Parathyroid adenoma (tissue), 2 donors: Measurements from ENCODE around the gene TAOK1.

Source experiments
- H2AFZ ChIP-seq: fragments of 300-600 bp; sonication (generic); one replicate; pipeline ENCODE4 v1.7.0; 2017; ENCODE audit warnings: antibody characterized with exemption, mild to moderate bottlenecking
- H3K27ac ChIP-seq: fragments of 300-600 bp; sonication (generic); one replicate; pipeline ENCODE4 v1.7.0; 2017
- H3K27me3 ChIP-seq: fragments of 300-600 bp; sonication (generic); one replicate; pipeline ENCODE4 v1.7.0; 2017; ENCODE audit warnings: low read length; ENCODE audit not compliant: control insufficient read depth, insufficient read depth
- H3K36me3 ChIP-seq: fragments of 300-600 bp; sonication (generic); one replicate; pipeline ENCODE4 v1.7.0; 2017; ENCODE audit warnings: low read length; ENCODE audit not compliant: control insufficient read depth, insufficient read depth
- H3K4me1 ChIP-seq: fragments of 300-600 bp; sonication (generic); one replicate; pipeline ENCODE4 v1.7.0; 2017; ENCODE audit warnings: control low read depth
- H3K4me2 ChIP-seq: fragments of 300-600 bp; sonication (generic); one replicate; pipeline ENCODE4 v1.7.0; 2017; ENCODE audit warnings: low read length
- H3K4me3 ChIP-seq: fragments of 300-600 bp; sonication (generic); one replicate; pipeline ENCODE4 v1.7.0; 2017; ENCODE audit warnings: low read depth, low read length
- H3K79me2 ChIP-seq: fragments of 300-600 bp; sonication (generic); one replicate; pipeline ENCODE4 v1.7.0; 2017; ENCODE audit warnings: control low read depth
- H3K9ac ChIP-seq: fragments of 300-600 bp; sonication (generic); one replicate; pipeline ENCODE4 v1.7.0; 2017; ENCODE audit warnings: mild to moderate bottlenecking
- H3K9me3 ChIP-seq: fragments of 300-600 bp; sonication (generic); one replicate; pipeline ENCODE4 v1.7.0; 2017; ENCODE audit warnings: low read length; ENCODE audit not compliant: control insufficient read depth
- TF ChIP-seq, protein P1 (sequence below): fragments of 300-600 bp; sonication (generic); IDR thresholded peaks from one replicate; pipeline ENCODE4 v1.7.0; 2017; ENCODE audit warnings: antibody characterized with exemption, mild to moderate bottlenecking
- donor health status: primary hyperparathyroidism.

The TAOK1 gene

DNA sequence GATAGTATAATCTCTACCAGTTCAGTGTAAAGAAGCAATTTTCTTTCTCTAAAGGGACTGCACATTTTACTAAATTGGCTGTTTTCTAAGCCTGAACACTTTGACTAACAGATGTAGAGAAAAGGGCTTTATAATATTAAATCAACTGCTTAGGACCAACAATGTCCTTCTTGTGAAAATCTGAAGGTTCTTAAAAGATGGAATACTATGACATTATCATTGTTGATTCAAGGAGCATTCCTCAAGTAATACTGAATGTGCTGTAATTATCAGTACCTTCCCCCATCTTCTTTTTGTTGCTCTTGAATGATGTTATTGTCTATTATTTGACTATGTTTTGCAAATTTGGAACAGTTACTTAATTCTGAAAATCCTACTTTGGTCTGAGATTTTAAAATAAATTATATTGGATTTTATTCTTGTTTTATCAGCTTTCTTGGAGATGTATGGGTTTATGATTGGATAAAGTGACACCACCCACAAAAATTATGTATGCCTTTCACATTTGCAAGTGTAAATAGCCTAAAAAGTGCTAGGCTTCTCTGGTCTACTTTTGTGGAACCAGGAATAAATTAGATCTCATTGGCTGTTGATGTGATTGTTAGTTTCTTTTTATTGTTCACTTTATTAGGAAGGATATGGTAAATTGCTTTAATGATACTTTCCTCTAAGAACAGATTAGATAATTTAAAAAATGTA lies 53.0 kb downstream of the TAOK1 start:
- no peak overlapping the region for H2AFZ ChIP-seq
- H3K9me3 ChIP-seq = no peaks in the 10 kb centered on the region
- no peak overlapping the region for H3K4me3 ChIP-seq
- no peaks in the 10 kb centered on the region for H3K36me3 ChIP-seq
- TF ChIP-seq, protein P1, sequence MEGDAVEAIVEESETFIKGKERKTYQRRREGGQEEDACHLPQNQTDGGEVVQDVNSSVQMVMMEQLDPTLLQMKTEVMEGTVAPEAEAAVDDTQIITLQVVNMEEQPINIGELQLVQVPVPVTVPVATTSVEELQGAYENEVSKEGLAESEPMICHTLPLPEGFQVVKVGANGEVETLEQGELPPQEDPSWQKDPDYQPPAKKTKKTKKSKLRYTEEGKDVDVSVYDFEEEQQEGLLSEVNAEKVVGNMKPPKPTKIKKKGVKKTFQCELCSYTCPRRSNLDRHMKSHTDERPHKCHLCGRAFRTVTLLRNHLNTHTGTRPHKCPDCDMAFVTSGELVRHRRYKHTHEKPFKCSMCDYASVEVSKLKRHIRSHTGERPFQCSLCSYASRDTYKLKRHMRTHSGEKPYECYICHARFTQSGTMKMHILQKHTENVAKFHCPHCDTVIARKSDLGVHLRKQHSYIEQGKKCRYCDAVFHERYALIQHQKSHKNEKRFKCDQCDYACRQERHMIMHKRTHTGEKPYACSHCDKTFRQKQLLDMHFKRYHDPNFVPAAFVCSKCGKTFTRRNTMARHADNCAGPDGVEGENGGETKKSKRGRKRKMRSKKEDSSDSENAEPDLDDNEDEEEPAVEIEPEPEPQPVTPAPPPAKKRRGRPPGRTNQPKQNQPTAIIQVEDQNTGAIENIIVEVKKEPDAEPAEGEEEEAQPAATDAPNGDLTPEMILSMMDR = no peak
- no peak overlapping the region for H3K9ac ChIP-seq
- peaks cover 29% of the 10 kb centered on the region for H3K79me2 ChIP-seq
- H3K4me1 ChIP-seq = peaks cover 2% of the 10 kb centered on the region
- no peak overlapping the region for H3K4me2 ChIP-seq
- no peaks in the 10 kb centered on the region for H3K27me3 ChIP-seq
- no peak overlapping the region for H3K27ac ChIP-seq

- no peak overlapping the region for H3K4me3 ChIP-seq
- no peak overlapping the region for H2AFZ ChIP-seq
- no peaks in the 10 kb centered on the region for H3K36me3 ChIP-seq
- H3K27ac ChIP-seq = no peak overlapping the region
- H3K9ac ChIP-seq = no peak overlapping the region
- no peaks in the 10 kb centered on the region for H3K27me3 ChIP-seq
- TF ChIP-seq, protein P1 = no peak
- no peaks in the 10 kb centered on the region for H3K9me3 ChIP-seq
- no peak overlapping the region for H3K4me2 ChIP-seq
- H3K4me1 ChIP-seq = peaks cover 8% of the 10 kb centered on the region
- peaks cover 21% of the 10 kb centered on the region for H3K79me2 ChIP-seq
Observed at GRCh38 chr17:29444589-29444988, 54.4 kb downstream of the TAOK1 start.

DNA sequence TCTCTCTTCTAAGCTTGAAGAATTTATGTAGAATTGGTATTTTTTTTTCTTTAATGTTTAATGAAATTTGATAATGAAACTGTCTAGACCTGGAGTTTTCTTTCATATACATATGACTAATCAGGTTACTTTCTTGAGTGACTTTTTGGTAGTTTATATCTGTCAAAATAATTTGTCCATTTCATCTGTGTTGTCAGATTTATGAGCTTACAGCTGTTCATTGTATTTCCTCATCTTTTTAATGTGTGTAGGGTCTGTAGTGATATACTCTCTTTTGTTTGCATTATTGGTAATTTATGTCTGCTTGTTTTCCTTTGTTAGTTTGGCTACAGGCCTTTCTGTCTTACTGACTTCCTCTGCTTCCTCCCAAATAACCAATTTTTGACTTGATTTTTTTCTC lies 55.7 kb downstream of the TAOK1 start:
- H3K9me3 ChIP-seq = no peaks in the 10 kb centered on the region
- H2AFZ ChIP-seq = no peak overlapping the region
- H3K4me2 ChIP-seq = no peak overlapping the region
- TF ChIP-seq, protein P1 = no peak
- peaks cover 17% of the 10 kb centered on the region for H3K79me2 ChIP-seq
- no peaks in the 10 kb centered on the region for H3K27me3 ChIP-seq
- peaks cover 8% of the 10 kb centered on the region for H3K4me1 ChIP-seq
- no peak overlapping the region for H3K4me3 ChIP-seq
- no peaks in the 10 kb centered on the region for H3K36me3 ChIP-seq
- no peak overlapping the region for H3K27ac ChIP-seq
- no peak overlapping the region for H3K9ac ChIP-seq

DNA sequence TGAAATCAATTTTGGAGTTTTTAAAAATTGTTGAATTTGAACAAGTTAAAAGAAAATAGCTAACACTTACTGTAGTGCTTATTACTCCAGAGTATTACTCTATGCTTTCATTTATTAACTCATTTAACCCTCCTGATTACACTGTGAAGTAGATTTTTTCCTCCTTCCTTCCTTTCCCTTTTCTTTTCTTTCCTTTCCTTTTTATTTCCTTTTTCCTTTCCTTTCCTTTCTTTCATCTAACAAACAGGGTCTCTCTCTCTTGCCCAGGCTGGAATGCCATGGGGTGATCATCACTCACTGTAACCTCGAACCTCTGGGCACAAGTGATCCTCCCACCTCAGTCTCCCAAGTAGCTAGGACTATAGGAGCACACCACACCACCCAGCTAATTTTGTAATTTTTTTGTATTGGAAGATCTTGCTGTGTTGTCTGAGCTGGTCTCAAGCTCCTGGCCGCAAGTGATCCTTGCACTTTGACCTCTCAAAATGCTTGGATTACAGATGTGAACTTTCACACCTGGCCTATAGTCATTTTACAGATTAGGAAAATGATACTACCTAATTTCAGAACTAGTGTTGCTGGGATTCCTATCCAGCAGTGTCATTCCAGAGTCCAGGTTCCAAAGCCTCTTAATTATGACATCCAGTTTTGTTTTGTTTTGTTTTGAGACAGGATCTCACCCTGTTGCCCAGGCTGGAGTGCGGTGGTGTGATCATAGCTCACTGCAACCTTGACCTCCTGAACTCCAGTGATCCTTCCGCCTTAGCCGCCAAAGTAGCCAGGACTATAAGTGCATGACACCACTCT lies 59.9 kb downstream of the TAOK1 start:
- Histone ChIP-seq H3K79me2 (peaks cover 13% of the 10 kb centered on the region), H3K4me2 (no peak overlapping the region), H3K27me3 (no peaks in the 10 kb centered on the region), H3K9ac (no peak overlapping the region), H2AFZ (no peak overlapping the region), H3K9me3 (no peaks in the 10 kb centered on the region), H3K4me1 (peaks cover 8% of the 10 kb centered on the region), H3K27ac (no peak overlapping the region), H3K36me3 (no peaks in the 10 kb centered on the region), H3K4me3 (no peak overlapping the region)
- TF ChIP-seq, protein P1 = no peak
